Eye (tissue), 1 donor: ENCODE data around the gene AK5.
A peak's percentile ranks its signal among the peaks of the same experiment; 100 is the strongest.
"Not testable (repeated sequence)": the region's sequence is repeated elsewhere in the genome, so short reads cannot be mapped to it uniquely, and the experiment has no call there.

Experiments
- DNase-seq: peaks from one replicate; pipeline ENCODE4 v3.0.0-alpha.2; 2015

AK5 gene

GRCh38 chr1:77405186-77405585 is 123.4 kb downstream of the AK5 start:
- no peak for DNase-seq

- DNase-seq, result peak; percentile 44
Measured at GRCh38 chr1:77406661-77407060, 124.8 kb downstream of the AK5 start.

GRCh38 chr1:77407738-77408375 is 126.0 kb downstream of the AK5 start:
- no peak for DNase-seq

GRCh38 chr1:77408933-77409332 is 127.1 kb downstream of the AK5 start:
- not testable (repeated sequence) for DNase-seq

GRCh38 chr1:77412069-77412819 is 130.4 kb downstream of the AK5 start:
- no peak for DNase-seq

GRCh38 chr1:77412820-77413530 is 131.2 kb downstream of the AK5 start:
- no peak for DNase-seq

- no peak for DNase-seq
Measured at GRCh38 chr1:77413541-77414335, 131.9 kb downstream of the AK5 start.

- DNase-seq, result no peak
Measured at GRCh38 chr1:77415579-77415978, 133.8 kb downstream of the AK5 start.

GRCh38 chr1:77416692-77417450 is 135.1 kb downstream of the AK5 start:
- no peak for DNase-seq

- not testable (repeated sequence) for DNase-seq
Measured at GRCh38 chr1:77418055-77418454, 136.2 kb downstream of the AK5 start.

GRCh38 chr1:77421504-77422233 is 139.8 kb downstream of the AK5 start:
- DNase-seq, result no peak

- DNase-seq, result no peak
Measured at GRCh38 chr1:77424236-77424635, 142.4 kb downstream of the AK5 start.

- no peak for DNase-seq
Measured at GRCh38 chr1:77428068-77428467, 146.2 kb downstream of the AK5 start.

- no peak for DNase-seq
Measured at GRCh38 chr1:77430966-77431690, 149.3 kb downstream of the AK5 start.

GRCh38 chr1:77433934-77434333 is 152.1 kb downstream of the AK5 start:
- no peak for DNase-seq

GRCh38 chr1:77434967-77435366 is 153.1 kb downstream of the AK5 start:
- DNase-seq, result no peak

GRCh38 chr1:77438236-77438913 is 156.6 kb downstream of the AK5 start:
- peak; percentile 59 for DNase-seq

GRCh38 chr1:77446841-77447555 is 165.2 kb downstream of the AK5 start:
- DNase-seq, result no peak

GRCh38 chr1:77447669-77448068 is 165.8 kb downstream of the AK5 start:
- no peak for DNase-seq

- DNase-seq, result no peak
Measured at GRCh38 chr1:77459881-77460280, 178.1 kb downstream of the AK5 start.
